Colonic mucosa (tissue), 4 donors: ENCODE measurements around the gene ARFGAP3. TPM values are rescaled to one million over a fixed set of nuclear protein-coding genes. Genes with fewer than 3 reads are reported as not detected.

Source experiments
- DNase-seq: peaks from one replicate; pipeline ENCODE4 v3.0.0-alpha.2; 2020
- H3K27ac ChIP-seq: fragments of 200-600 bp; one replicate; pipeline ENCODE4 v1.8.0; 2021
- H3K27me3 ChIP-seq: fragments of 200-600 bp; one replicate; pipeline ENCODE4 v1.8.0; 2021
- H3K36me3 ChIP-seq: fragments of 200-600 bp; one replicate; pipeline ENCODE4 v1.8.0; 2021
- H3K4me1 ChIP-seq: fragments of 200-600 bp; one replicate; pipeline ENCODE4 v1.8.0; 2021; ENCODE audit warnings: mild to moderate bottlenecking
- H3K4me3 ChIP-seq: fragments of 200-600 bp; one replicate; pipeline ENCODE4 v1.8.0; 2021
- H3K9ac ChIP-seq, 2 donors: one replicate each; pipeline ENCODE4 v1.7.0; 2013; ENCODE audit warnings: control low read depth in 2 of 2, low read depth in 2 of 2, low read length in 2 of 2
- H3K9me3 ChIP-seq: fragments of 200-600 bp; one replicate; pipeline ENCODE4 v1.8.0; 2021
- intact Hi-C: fragments of 100-400 bp; cut with DNase I; formaldehyde crosslinking; loops from one replicate; pipeline ENCODE4 v1.14.1; 2022
- total RNA-seq, 2 donors: library from RNA; stranded (reverse); fragmentation: NEBNext Ultra II Directional in 1 of 2; extraction: Animal tissue kit (Norgen Biotek cat#: 25700) in 1 of 2; gene quantifications; one replicate each; pipeline ENCODE4 v1.2.1, GENCODE V29; 2021
- TF ChIP-seq, protein P1 (sequence below): fragments of 200-600 bp; IDR thresholded peaks from one replicate; pipeline ENCODE4 v1.8.0; 2022; ENCODE audit warnings: antibody characterized with exemption, mild to moderate bottlenecking
- donor health status: healthy.
- donor health status: DM: no; HTN: no; CAD: no.
- donor health status: DM: no; HTN: no; CAD: no.

ARFGAP3 gene
- total RNA-seq, 2 donors from 2014 or later: 29.4 to 47.7 TPM

DNA sequence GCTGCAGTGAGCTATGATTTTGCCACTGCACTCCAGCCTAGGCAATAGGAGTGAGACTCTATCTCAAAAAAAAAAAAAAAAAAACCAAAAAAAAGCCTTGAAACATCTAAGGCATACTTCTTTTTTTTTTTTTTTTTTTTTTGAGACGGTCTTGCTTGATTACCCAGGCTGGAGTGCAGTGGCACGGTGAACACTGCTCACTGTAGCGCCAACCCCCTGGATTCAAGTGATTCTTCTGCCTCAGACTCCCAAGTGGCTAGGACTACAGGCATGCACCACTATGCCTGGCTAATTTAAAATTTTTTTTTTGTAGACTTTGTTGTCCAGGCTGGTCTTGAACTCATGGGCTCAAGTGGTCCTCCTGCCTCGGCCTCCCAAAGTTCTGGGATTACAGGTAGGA lies 19.5 kb downstream of the ARFGAP3 start:
- Histone ChIP-seq H3K9ac (no peak overlapping the region), H3K4me3 (no peak overlapping the region), H3K9me3 (no peaks in the 10 kb centered on the region), H3K27ac (no peak overlapping the region), H3K4me1 (peaks cover 3% of the 10 kb centered on the region), H3K36me3 (no peaks in the 10 kb centered on the region), H3K27me3 (no peaks in the 10 kb centered on the region)
- intact Hi-C loops: no loop called here
- TF ChIP-seq, protein P1, sequence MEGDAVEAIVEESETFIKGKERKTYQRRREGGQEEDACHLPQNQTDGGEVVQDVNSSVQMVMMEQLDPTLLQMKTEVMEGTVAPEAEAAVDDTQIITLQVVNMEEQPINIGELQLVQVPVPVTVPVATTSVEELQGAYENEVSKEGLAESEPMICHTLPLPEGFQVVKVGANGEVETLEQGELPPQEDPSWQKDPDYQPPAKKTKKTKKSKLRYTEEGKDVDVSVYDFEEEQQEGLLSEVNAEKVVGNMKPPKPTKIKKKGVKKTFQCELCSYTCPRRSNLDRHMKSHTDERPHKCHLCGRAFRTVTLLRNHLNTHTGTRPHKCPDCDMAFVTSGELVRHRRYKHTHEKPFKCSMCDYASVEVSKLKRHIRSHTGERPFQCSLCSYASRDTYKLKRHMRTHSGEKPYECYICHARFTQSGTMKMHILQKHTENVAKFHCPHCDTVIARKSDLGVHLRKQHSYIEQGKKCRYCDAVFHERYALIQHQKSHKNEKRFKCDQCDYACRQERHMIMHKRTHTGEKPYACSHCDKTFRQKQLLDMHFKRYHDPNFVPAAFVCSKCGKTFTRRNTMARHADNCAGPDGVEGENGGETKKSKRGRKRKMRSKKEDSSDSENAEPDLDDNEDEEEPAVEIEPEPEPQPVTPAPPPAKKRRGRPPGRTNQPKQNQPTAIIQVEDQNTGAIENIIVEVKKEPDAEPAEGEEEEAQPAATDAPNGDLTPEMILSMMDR: no peak
- DNase-seq: no peak

DNA sequence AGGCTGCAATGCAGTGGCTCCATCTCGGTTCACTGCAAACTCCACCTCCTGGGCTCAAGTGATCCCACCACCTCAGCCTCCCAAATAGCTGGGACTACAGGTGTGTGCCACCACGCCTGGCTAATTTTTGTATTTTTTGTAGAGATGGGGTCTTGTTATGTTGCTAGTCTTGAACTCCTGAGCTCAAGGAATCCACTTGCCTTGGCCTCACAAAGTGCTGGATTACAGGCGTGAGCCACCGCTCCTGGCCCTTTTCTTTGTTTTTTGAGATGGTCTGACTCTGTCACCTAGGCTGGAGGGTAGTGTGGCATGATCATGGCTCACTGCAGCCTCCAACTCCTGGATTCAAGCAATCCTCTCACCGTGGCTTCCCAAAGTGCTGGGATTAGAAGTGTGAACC lies 21.0 kb downstream of the ARFGAP3 start:
- intact Hi-C loops: no loop called here
- no peak for DNase-seq
- Histone ChIP-seq H3K9ac (no peak overlapping the region), H3K27ac (no peak overlapping the region), H3K9me3 (no peaks in the 10 kb centered on the region), H3K4me3 (no peak overlapping the region), H3K27me3 (no peaks in the 10 kb centered on the region), H3K4me1 (no peaks in the 10 kb centered on the region), H3K36me3 (no peaks in the 10 kb centered on the region)
- TF ChIP-seq, protein P1: no peak

DNA sequence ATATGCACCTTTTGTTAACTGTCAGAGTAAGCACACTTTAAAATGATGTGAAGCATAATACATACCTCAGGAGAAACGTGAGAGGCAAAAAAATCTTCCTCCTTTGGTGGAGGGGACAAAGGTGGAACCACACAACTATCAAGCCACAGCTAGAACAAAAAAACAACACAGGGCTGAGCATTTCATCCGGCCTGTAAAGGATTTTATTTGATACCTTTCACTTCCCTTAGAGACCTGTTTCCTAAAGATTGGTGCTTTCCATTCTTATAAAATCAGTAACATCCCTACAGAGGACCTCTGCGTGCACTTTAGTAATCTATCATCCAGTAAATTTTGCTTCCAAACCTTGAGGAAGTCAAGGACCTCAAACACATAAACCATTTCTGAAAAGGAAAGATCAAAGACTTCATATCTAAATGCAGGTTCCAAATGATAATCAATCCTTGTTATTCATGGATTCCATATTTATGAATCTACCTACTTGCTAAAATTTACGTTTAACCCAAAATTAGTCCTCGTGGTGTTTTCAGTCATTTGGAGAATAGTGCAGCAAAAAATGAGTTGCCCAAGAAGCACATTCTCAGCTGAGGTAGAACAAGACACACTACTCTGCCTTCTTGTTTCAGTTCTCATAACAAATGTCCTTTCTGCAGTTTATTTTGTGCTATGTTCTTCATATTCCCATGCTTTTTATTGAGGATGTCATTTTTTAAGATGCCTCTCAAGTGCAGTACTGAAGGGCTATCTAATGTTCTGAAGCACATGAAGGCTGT lies 22.7 kb downstream of the ARFGAP3 start:
- Histone ChIP-seq H3K4me1 (no peaks in the 10 kb centered on the region), H3K27ac (no peak overlapping the region), H3K9me3 (no peaks in the 10 kb centered on the region), H3K9ac (no peak overlapping the region), H3K4me3 (no peak overlapping the region), H3K36me3 (no peaks in the 10 kb centered on the region), H3K27me3 (no peaks in the 10 kb centered on the region)
- no peak for DNase-seq
- intact Hi-C loops: no loop called here
- TF ChIP-seq, protein P1: no peak

DNA sequence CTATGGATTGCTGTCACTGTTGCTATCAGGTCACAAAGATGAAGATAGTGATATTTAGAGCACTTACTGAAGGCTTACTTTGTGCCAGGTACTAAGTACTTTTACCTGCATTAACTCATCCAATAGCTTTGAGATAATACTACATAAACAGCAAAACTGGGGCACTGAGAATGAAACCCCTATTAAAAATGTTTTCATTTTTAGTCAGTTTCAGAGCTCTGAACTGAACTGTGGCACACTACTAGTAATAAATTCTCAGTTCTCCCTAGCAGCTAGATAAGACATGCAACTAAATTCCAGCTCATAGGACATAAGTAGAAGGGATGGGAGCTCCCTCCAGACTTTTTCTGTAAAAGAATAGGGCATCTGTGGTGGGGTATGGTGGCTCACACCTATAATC lies 24.0 kb downstream of the ARFGAP3 start:
- Histone ChIP-seq H3K9ac (no peak overlapping the region), H3K4me3 (no peak overlapping the region), H3K4me1 (no peaks in the 10 kb centered on the region), H3K27ac (no peak overlapping the region), H3K27me3 (no peaks in the 10 kb centered on the region), H3K36me3 (no peaks in the 10 kb centered on the region), H3K9me3 (no peaks in the 10 kb centered on the region)
- no peak for DNase-seq
- intact Hi-C loops: no loop called here
- TF ChIP-seq, protein P1: no peak

DNA sequence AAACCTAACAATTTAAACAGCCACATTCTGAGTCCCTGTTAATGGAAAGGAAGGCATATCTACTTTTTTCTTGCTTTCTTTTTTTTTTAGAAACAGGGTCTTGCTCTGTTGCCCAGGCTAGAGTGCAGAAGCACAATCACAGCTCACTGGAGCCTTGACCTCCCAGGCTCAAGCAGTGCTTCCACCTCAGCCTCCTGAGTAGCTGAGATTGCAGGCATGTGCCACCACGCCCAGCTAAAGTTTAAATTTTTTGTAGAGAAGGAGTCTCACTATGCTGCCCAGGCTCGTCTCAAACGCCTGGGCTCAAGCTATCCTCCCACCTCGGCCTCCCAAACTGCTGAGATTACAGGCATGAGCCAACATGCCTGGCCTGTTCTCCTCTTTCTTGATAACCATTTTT lies 25.4 kb downstream of the ARFGAP3 start:
- intact Hi-C loops: no loop called here
- Histone ChIP-seq H3K27me3 (no peaks in the 10 kb centered on the region), H3K9me3 (no peaks in the 10 kb centered on the region), H3K36me3 (no peaks in the 10 kb centered on the region), H3K4me3 (no peak overlapping the region), H3K4me1 (no peaks in the 10 kb centered on the region), H3K27ac (no peak overlapping the region), H3K9ac (no peak overlapping the region)
- no peak for DNase-seq
- TF ChIP-seq, protein P1: no peak
